GM12873 (cell line): ENCODE data around the gene MEA1.

Experiments
- TF ChIP-seq, protein P1 (sequence below): IDR thresholded peaks from 2 replicates; pipeline ENCODE4 v1.5.1; 2012; ENCODE audit warnings: low read depth, mild to moderate bottlenecking, moderate library complexity, low read length, control low read depth; ENCODE audit not compliant: insufficient read depth; ENCODE audit errors: missing control alignments

The MEA1 gene

GRCh38 chr6:42974919-42975505 lies 38.7 kb downstream of the MEA1 start:
- TF ChIP-seq, protein P1, sequence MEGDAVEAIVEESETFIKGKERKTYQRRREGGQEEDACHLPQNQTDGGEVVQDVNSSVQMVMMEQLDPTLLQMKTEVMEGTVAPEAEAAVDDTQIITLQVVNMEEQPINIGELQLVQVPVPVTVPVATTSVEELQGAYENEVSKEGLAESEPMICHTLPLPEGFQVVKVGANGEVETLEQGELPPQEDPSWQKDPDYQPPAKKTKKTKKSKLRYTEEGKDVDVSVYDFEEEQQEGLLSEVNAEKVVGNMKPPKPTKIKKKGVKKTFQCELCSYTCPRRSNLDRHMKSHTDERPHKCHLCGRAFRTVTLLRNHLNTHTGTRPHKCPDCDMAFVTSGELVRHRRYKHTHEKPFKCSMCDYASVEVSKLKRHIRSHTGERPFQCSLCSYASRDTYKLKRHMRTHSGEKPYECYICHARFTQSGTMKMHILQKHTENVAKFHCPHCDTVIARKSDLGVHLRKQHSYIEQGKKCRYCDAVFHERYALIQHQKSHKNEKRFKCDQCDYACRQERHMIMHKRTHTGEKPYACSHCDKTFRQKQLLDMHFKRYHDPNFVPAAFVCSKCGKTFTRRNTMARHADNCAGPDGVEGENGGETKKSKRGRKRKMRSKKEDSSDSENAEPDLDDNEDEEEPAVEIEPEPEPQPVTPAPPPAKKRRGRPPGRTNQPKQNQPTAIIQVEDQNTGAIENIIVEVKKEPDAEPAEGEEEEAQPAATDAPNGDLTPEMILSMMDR, result no peak

- TF ChIP-seq, protein P1, result no peak
These were observed 39.8 kb downstream of the MEA1 start for GRCh38 chr6:42973926-42974325.

DNA sequence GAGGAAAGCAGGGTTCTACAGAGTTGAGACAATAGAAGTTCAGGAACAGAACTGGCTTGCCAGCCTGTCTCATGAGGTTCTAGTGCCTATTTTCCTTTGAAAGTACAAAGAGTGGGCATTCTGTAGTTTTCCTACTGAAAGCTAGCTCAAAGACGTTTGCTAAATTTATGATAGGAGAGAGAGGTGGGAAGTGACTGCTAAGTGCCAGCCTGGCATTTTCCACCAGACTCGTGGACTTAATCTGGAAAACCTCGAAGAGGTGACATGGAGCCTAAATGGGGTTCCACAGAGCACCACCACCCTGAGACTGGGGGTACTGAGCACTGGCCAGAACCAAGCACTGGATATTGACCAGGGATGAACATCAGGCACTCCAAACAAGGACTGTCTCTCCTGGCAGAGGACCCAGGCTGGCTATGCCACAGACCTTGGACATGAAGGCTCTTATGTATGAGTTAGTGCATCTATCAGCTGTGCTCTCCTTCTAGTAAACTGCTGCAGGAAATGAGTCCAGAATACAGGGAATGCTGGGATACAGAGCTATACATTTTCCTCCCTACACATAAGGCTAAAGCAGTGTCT lies 41.9 kb downstream of the MEA1 start:
- TF ChIP-seq, protein P1, result no peak

DNA sequence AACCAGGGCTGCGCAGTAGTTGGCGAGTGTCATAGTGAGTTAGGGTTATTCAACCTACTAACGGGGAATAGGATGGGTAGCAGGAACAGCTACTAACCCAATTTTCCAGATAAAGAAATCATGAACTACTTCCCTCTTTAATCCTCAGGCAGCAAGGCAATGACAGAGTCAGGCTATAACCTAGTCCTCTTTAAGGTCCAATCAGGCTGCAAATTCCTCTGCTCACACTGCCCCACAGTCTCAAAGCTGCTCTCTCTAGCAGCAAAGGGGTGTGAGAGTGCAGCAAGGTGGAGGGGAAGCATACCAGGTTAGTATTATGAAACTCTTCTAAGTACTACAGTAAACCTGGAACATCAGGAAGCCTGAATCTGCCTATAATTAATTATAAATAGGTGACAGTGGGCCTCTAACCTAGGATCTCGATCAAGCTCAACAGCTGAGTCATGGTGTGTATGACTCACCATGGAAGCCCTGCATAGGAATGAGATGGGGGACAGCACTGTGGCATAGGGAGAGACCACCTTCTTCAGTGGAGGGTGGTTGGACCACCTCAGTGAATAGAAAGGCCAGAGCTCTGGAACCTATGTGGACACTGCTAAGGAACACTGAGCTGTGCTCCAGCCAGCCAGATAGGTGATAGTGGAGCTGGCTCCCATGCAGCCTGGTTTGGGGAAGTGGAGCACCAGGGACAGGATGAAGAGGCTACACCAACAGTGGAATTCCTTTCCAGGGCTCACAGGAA lies 42.7 kb downstream of the MEA1 start:
- TF ChIP-seq, protein P1, result no peak

GRCh38 chr6:42969934-42970333 lies 43.8 kb downstream of the MEA1 start:
- TF ChIP-seq, protein P1, result no peak

DNA sequence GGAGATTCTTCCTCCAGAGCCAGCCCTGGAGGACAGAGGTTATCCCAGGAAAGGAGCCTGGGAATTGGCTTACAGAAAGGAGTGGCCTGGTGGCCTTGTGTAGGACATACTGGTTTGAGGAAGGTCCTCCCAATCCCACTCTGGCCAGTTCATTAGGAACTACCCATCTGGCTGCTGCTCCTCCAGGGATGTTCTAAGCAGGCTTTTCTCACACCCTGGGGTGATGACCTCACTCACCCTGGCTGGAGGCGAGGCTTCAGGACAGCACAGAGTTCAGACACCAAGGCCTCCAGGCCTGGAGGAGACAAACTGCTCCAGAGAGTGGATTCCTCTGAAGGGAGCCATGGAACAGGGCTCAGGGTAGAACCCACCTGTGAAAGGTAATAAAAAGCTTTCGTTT lies 44.3 kb downstream of the MEA1 start:
- TF ChIP-seq, protein P1, result no peak

DNA sequence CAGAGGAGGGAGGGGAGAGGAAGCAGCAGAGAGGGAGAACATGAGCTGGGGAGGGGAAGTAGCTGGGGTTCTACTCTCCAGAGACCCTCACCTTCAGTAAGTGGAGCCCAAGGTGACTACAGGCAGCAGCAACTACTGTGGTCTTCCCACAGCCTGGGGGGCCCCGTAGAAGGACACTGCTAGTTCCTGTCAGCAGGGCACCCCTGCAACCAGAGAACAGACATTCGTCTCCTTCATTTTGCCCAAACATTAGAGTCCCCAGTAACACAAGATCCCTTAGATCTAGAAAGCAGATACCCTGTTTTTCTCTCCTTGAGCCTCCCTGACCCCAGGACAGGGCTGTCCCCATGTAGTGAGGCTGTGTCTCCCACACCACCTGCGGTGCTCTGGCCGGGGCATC lies 45.0 kb downstream of the MEA1 start:
- TF ChIP-seq, protein P1, result no peak
